Measurements from ENCODE around the gene HOXA6.

DNA sequence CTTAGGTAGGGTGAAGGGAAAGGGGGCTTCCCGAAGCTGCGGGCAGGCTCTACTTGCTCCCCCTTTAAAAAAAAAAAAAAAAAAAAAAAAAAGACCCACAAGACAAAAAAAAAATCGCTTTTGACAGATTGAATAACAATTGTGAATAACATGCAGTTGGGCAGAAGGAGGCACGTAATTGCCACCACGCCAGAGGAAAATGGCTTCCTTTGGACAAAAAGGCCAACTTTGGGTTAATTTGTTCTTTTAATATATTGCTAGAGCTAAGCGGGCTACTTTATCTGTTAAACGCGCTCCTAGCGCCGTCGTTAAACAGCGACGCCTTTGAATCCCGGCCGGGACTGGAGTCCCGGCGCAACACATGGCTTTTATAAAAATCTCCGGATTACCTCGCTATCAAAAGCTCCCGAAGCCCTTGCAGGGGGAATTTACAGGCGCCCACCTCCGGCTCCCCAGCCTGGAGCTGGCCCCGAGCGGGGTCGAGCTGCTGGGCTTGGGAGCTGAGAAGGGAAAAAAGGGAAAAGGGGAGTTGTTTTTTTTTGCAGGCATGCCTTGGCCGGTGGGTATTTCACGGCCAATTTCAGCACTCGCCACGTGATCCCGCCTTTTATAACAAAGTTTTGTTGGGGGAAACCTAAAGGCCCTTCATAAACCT, 36.2 kb upstream of the HOXA6 start:
- TF ChIP-seq CTCF (conservative IDR thresholded peaks at IDR 0.05; ENCODE audit: low read length) (no peak), EZH2phosphoT487 (IDR thresholded peaks at IDR 0.05; ENCODE audit: borderline replicate concordance, low read depth, low read length) (no peak)
